HEK293T (cell line): ENCODE results near the gene DENND1C.

Source experiments
- BHLHE40 ChIP-seq: fragments of 450-650 bp; IDR thresholded peaks from 2 replicates; pipeline ENCODE4 v1.6.1; 2016; ENCODE audit warnings: mild to moderate bottlenecking, moderate library complexity, borderline replicate concordance
- SUZ12 ChIP-seq: fragments of 450-650 bp; IDR thresholded peaks from 2 replicates; pipeline ENCODE4 v1.6.1; 2016; ENCODE audit warnings: mild to moderate bottlenecking

DNA sequence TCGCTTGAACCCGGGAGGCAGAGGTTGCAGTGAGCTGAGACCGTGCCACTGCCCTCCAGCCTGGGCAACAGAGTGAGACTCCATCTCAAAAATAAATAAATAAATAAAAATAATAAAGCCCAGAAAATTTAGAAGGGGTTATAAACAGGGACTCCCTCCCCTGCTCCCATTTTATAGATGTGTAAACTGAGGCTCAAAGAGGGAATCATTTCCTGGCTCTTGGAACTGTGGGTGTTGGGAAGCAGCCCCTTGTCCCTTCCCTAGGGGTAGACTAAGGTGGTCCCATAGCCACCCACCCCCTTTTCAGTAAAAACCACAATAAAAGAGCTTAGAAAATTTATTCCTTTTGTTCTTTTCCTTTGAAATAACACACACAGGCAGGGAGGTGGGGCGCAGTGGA is 41.8 kb downstream of the DENND1C start:
- no peak for TF ChIP-seq SUZ12
- no peak for TF ChIP-seq BHLHE40
